Suprapubic skin (tissue), 4 donors: ENCODE measurements around the gene CDH26. TPM values are rescaled to one million over a fixed set of nuclear protein-coding genes. Genes with fewer than 3 reads are reported as not detected.
"Not testable (repeated sequence)": the region's sequence is repeated elsewhere in the genome, so short reads cannot be mapped to it uniquely, and the experiment has no call there.

Experiments used
- DNase-seq, 2 donors: peaks; one replicate each; pipeline ENCODE4 v3.0.0-alpha.2; 2019; ENCODE audit warnings: low spot score in 2 of 2
- H3K27ac ChIP-seq: fragments of 200-600 bp; sonication (generic); one replicate; pipeline ENCODE4 v1.5.1; 2019
- H3K27me3 ChIP-seq: fragments of 200-600 bp; sonication (generic); one replicate; pipeline ENCODE4 v1.5.1; 2019
- H3K36me3 ChIP-seq: fragments of 200-600 bp; sonication (generic); one replicate; pipeline ENCODE4 v1.5.1; 2019
- H3K4me1 ChIP-seq: fragments of 200-600 bp; sonication (generic); one replicate; pipeline ENCODE4 v1.5.1; 2019
- H3K4me3 ChIP-seq: fragments of 200-600 bp; sonication (generic); one replicate; pipeline ENCODE4 v1.5.1; 2019; ENCODE audit warnings: mild to moderate bottlenecking
- H3K9me3 ChIP-seq: fragments of 200-600 bp; sonication (generic); one replicate; pipeline ENCODE4 v1.5.1; 2019
- CTCF ChIP-seq, 2 donors: fragments of 200-600 bp in 1 of 2; fragments of 450-650 bp in 1 of 2; sonication (generic) in 1 of 2; IDR thresholded peaks; one replicate each; pipeline ENCODE4 v1.5.1; 2016 to 2019; ENCODE audit warnings: antibody characterized with exemption in 2 of 2, mild to moderate bottlenecking in 1 of 2, moderate library complexity in 1 of 2
- EP300 ChIP-seq: sonication (generic); formaldehyde crosslinking; IDR thresholded peaks from one replicate; pipeline ENCODE4 v1.6.1; 2017; ENCODE audit warnings: antibody characterized with exemption
- POLR2A ChIP-seq, 2 donors: fragments of 450-650 bp; IDR thresholded peaks; one replicate each; pipeline ENCODE4 v1.6.1; 2017; ENCODE audit warnings: antibody characterized with exemption in 2 of 2, mild to moderate bottlenecking in 2 of 2, moderate library complexity in 2 of 2
- POLR2AphosphoS5 ChIP-seq, 3 donors: sonication (generic); formaldehyde crosslinking; IDR thresholded peaks; one replicate each; pipeline ENCODE4 v1.6.1; 2017; ENCODE audit warnings: antibody characterized with exemption in 3 of 3
- WGBS: methylation state at CpG from one replicate; pipeline ENCODE4 v1.1.5; 2018; 5-methylcytosine and 5-hydroxymethylcytosine counted together
- total RNA-seq, 4 donors: library from RNA; depleted of rRNA; stranded (reverse); fragments of >200 nt; gene quantifications; one replicate each; pipeline ENCODE4 v1.1.0, GENCODE V29; 2016

Gene CDH26
- total RNA-seq, 4 donors from 2014 or later: 1.4 to 2.2 (median 2.0) TPM

DNA sequence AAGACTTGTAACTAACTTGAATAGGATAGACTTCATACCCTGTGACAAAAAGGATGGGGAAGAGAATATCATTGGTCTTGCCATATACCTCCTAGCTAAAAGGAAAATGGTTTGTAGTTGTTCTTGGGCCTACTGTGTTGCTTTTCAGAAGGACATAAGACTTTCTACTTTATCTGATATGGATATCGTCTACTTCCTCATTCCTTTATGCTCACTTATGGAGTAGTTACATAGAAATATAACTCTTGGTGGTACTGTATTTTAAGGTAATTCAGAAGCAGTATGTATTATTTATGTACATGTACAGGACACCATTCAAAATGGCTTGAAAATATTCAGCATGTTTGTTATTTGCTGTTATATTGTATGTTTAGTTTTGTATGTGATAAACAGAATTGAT is 10.0 kb upstream of the CDH26 start:
- peaks cover 18% of the 10 kb centered on the region for H3K4me1 ChIP-seq
- no peak overlapping the region for H3K27ac ChIP-seq
- no peak for DNase-seq
- WGBS: 59% methylated on average over 1 of the region's 1 CpG
- no peaks in the 10 kb centered on the region for H3K27me3 ChIP-seq
- H3K36me3 ChIP-seq: peaks cover 17% of the 10 kb centered on the region
- no peak for TF ChIP-seq POLR2AphosphoS5 (IDR thresholded peaks at IDR 0.05)
- H3K9me3 ChIP-seq: no peaks in the 10 kb centered on the region
- no peak overlapping the region for H3K4me3 ChIP-seq

DNA sequence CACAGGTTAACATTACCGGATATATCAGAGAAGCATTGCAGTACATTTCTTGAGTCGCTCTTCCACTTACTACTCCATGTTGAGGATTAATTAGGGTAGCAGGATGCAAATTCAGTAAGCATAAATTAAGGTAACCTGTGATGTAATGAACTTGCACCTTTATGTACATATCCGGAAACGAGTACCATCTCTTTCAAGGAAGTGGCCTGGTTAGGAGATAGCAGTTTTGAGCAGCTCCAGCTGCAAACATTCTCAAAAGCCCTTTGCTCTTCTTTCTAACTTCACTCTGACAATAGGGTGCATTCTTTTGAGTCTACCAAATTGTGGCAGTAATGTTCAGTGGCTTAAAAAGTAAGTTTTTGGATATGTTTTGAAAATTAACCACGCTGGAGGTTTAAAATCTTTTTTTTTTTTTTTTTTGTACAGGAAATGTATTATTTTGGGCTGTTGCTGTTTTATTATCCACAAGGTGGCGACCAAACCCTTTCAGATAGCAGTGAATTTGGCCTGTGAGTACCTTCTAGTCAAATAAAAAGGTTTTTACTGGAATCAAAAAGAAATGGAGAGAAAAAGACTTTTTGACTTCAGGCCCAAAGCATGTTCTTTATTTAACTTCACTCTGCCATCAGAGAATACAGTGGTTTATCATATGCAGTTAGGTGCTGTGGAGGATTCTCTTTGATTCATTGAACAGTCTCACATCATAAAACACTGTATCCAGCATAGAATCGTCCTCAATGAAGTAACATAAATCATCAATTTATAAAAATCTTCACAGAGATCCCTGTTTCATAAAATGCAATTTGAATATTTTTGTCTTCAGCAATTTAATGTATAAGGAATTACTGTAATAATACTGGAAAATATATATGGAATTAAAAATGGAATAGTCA is 9.1 kb upstream of the CDH26 start:
- Histone ChIP-seq H3K36me3 (peaks cover 12% of the 10 kb centered on the region), H3K9me3 (no peaks in the 10 kb centered on the region), H3K27me3 (no peaks in the 10 kb centered on the region), H3K27ac (no peak overlapping the region), H3K4me1 (peaks cover 18% of the 10 kb centered on the region), H3K4me3 (no peak overlapping the region)
- peak; percentile 51 to 56 for TF ChIP-seq CTCF (IDR thresholded peaks at IDR 0.05)
- TF ChIP-seq EP300: no peak
- WGBS: 43% methylated on average over 7 of the region's 7 CpGs
- no peak for DNase-seq

GRCh38 chr20:59949911-59950310 is 8.3 kb upstream of the CDH26 start:
- H3K27me3 ChIP-seq: no peaks in the 10 kb centered on the region
- H3K27ac ChIP-seq: no peak overlapping the region
- no peak for DNase-seq
- H3K36me3 ChIP-seq: peaks cover 4% of the 10 kb centered on the region
- TF ChIP-seq POLR2A (IDR thresholded peaks at IDR 0.05) (no peak), EP300 (no peak), POLR2AphosphoS5 (IDR thresholded peaks at IDR 0.05) (no peak), CTCF (IDR thresholded peaks at IDR 0.05) (no peak)
- 83% methylated on average over 6 of the region's 6 CpGs for WGBS
- H3K9me3 ChIP-seq: no peaks in the 10 kb centered on the region
- H3K4me1 ChIP-seq: peaks cover 18% of the 10 kb centered on the region
- no peak overlapping the region for H3K4me3 ChIP-seq

GRCh38 chr20:59954718-59955117 is 3.5 kb upstream of the CDH26 start:
- Histone ChIP-seq H3K4me1 (no peaks in the 10 kb centered on the region), H3K9me3 (no peaks in the 10 kb centered on the region), H3K27me3 (no peaks in the 10 kb centered on the region), H3K36me3 (no peaks in the 10 kb centered on the region), H3K27ac (no peak overlapping the region), H3K4me3 (no peak overlapping the region)
- no peak for TF ChIP-seq CTCF (IDR thresholded peaks at IDR 0.05)
- no peak for TF ChIP-seq POLR2A (IDR thresholded peaks at IDR 0.05)
- TF ChIP-seq POLR2AphosphoS5 (IDR thresholded peaks at IDR 0.05): no peak
- TF ChIP-seq EP300: no peak
- 95% methylated on average over 4 of the region's 4 CpGs for WGBS
- no peak for DNase-seq

GRCh38 chr20:59955131-59955796 is 3.0 kb upstream of the CDH26 start:
- no peak overlapping the region for H3K27ac ChIP-seq
- 83% methylated on average over 8 of the region's 8 CpGs for WGBS
- no peaks in the 10 kb centered on the region for H3K9me3 ChIP-seq
- H3K36me3 ChIP-seq: no peaks in the 10 kb centered on the region
- no peak for DNase-seq
- H3K4me3 ChIP-seq: no peak overlapping the region
- TF ChIP-seq CTCF (IDR thresholded peaks at IDR 0.05) (no peak), POLR2A (IDR thresholded peaks at IDR 0.05) (no peak), POLR2AphosphoS5 (IDR thresholded peaks at IDR 0.05) (no peak), EP300 (no peak)
- H3K27me3 ChIP-seq: no peaks in the 10 kb centered on the region
- H3K4me1 ChIP-seq: no peaks in the 10 kb centered on the region

GRCh38 chr20:59957568-59957967 is 655 bp upstream of the CDH26 start:
- DNase-seq, H3K27me3 ChIP-seq, H3K4me1 ChIP-seq, H3K9me3 ChIP-seq, H3K4me3 ChIP-seq, H3K36me3 ChIP-seq, H3K27ac ChIP-seq: not testable (repeated sequence)
